GM12878 (cell line): ENCODE results near the gene TRIM47. TPM values are rescaled to one million over a fixed set of nuclear protein-coding genes. Genes with fewer than 3 reads are reported as not detected.

ENCODE experiments used
- ATAC-seq: fragments of 200-7000 bp; cut with Tn5 transposase; 3 replicates; pipeline ENCODE4 v1.9.1; 2020; ENCODE audit warnings: mild to moderate bottlenecking, moderate library complexity
- BruUV-seq: library from RNA; stranded (reverse); fragments of 400-500 nt; replicated peaks from 2 replicates; lab custom pipeline; 2021; lab: Mats Ljungman, UMichigan
- CTCF ChIA-PET: fragments of 300-600 bp; sonication (Branson Sonifier 250); formaldehyde crosslinking; extraction: SDS; loops from one replicate; lab custom pipeline; 2021; ENCODE audit warnings: inconsistent platforms; lab: Yijun Ruan, JAX
- POLR2A ChIA-PET: fragments of 350-600 bp; formaldehyde crosslinking; extraction: SDS; loops from one replicate; lab custom pipeline; 2021; ENCODE audit warnings: inconsistent platforms; lab: Charles Lee
- RAD21 ChIA-PET: fragments of 300-600 bp; sonication (Branson Sonifier 250); formaldehyde crosslinking; loops from one replicate; lab custom pipeline; 2023; ENCODE audit warnings: antibody characterized with exemption; ENCODE audit not compliant: unreplicated experiment; lab: Charles Lee
- SMC1A ChIA-PET: fragments of 300-600 bp; sonication (Branson Sonifier 250); formaldehyde crosslinking; loops from one replicate; lab custom pipeline; 2023; ENCODE audit not compliant: unreplicated experiment, uncharacterized antibody; lab: Charles Lee
- DNase-seq: peaks from one replicate; pipeline ENCODE4 v3.0.0-alpha.2; 2011; ENCODE audit warnings: low read depth, low spot score
- FAIRE-seq: peaks from 3 replicates; lab custom pipeline; 2011; peaks lifted over from hg19 to GRCh38; lab: Jason Lieb, UNC
- H2AFZ ChIP-seq: 2 replicates; pipeline ENCODE4 v1.6.0; 2011; ENCODE audit warnings: low read depth, low read length, control low read depth; ENCODE audit not compliant: control insufficient read depth
- H3K27ac ChIP-seq: 2 replicates; pipeline ENCODE4 v1.5.1; 2011; ENCODE audit warnings: control low read depth; ENCODE audit not compliant: control insufficient read depth, insufficient read depth
- H3K27me3 ChIP-seq, 2 experiments: replicated peaks in 1 of 2; 2 replicates each; pipeline versions ENCODE4 v1.6.0 to v1.6.1; 2011; ENCODE audit warnings: low read length in 1 of 2; ENCODE audit not compliant: control insufficient read depth in 2 of 2, insufficient read depth in 2 of 2
- H3K36me3 ChIP-seq, 2 experiments: 2 replicates each; pipeline ENCODE4 v1.5.1; 2011; ENCODE audit warnings: low read length in 1 of 2; ENCODE audit not compliant: control insufficient read depth in 2 of 2, insufficient read depth in 2 of 2
- H3K4me1 ChIP-seq: 2 replicates; pipeline ENCODE4 v1.6.1; 2011; ENCODE audit warnings: mild to moderate bottlenecking, low read length, moderate library complexity, mixed read lengths; ENCODE audit not compliant: control insufficient read depth, insufficient read depth
- H3K4me2 ChIP-seq: 2 replicates; pipeline ENCODE4 v1.6.0; 2011; ENCODE audit warnings: control low read depth; ENCODE audit not compliant: control insufficient read depth, insufficient read depth
- H3K4me3 ChIP-seq: fragments of 200-600 bp; sonication (generic); 2 replicates; pipeline ENCODE4 v1.5.1; 2016
- H3K79me2 ChIP-seq: 2 replicates; pipeline ENCODE4 v1.6.0; 2011; ENCODE audit warnings: low read length; ENCODE audit not compliant: control insufficient read depth, insufficient read depth
- H3K9ac ChIP-seq: 2 replicates; pipeline ENCODE4 v1.8.0; 2011; ENCODE audit warnings: low read length, control low read depth, mixed read lengths; ENCODE audit not compliant: control insufficient read depth, insufficient read depth
- H3K9me3 ChIP-seq: replicated peaks from 3 replicates; pipeline ENCODE4 v1.5.1; 2011; ENCODE audit warnings: mild to moderate bottlenecking, low read length; ENCODE audit not compliant: control insufficient read depth, insufficient read depth
- H4K20me1 ChIP-seq: 2 replicates; pipeline ENCODE4 v1.6.0; 2011; ENCODE audit not compliant: control insufficient read depth, insufficient read depth
- ATF7 ChIP-seq: fragments of 450-650 bp; IDR thresholded peaks from 2 replicates; pipeline ENCODE4 v1.6.1; 2016; ENCODE audit warnings: low read depth, mild to moderate bottlenecking
- CREM ChIP-seq: IDR thresholded peaks from 2 replicates; pipeline ENCODE4 v1.6.1; 2014; ENCODE audit warnings: antibody characterized with exemption, low read depth
- EED ChIP-seq: sonication (generic); IDR thresholded peaks from 2 replicates; pipeline ENCODE4 v1.6.1; 2016; ENCODE audit warnings: antibody characterized with exemption, low read depth
- FOXM1 ChIP-seq: IDR thresholded peaks from 2 replicates; pipeline ENCODE4 v1.6.1; 2012; ENCODE audit warnings: low read depth, mild to moderate bottlenecking, inconsistent platforms, low read length, moderate library complexity
- NFXL1 ChIP-seq: fragments of 450-650 bp; IDR thresholded peaks from 2 replicates; pipeline ENCODE4 v1.6.1; 2017; ENCODE audit warnings: antibody characterized with exemption, mild to moderate bottlenecking, borderline replicate concordance
- NR2C1 ChIP-seq: fragments of 450-650 bp; IDR thresholded peaks from 2 replicates; pipeline ENCODE4 v1.6.1; 2017; ENCODE audit warnings: antibody characterized with exemption, mild to moderate bottlenecking, moderate library complexity
- POLR2AphosphoS2 ChIP-seq: IDR thresholded peaks from 2 replicates; pipeline ENCODE4 v1.6.1; 2011; ENCODE audit warnings: low read depth, mild to moderate bottlenecking, low read length, improper control_type of control experiment, moderate library complexity
- TCF12 ChIP-seq: IDR thresholded peaks from 2 replicates; pipeline ENCODE4 v1.6.1; 2011; ENCODE audit warnings: low read depth, mild to moderate bottlenecking, low read length
- WRNIP1 ChIP-seq: IDR thresholded peaks from 2 replicates; pipeline ENCODE4 v1.6.1; 2011; ENCODE audit warnings: low read depth, low read length, improper control_type of control experiment, borderline replicate concordance
- WGBS: methylation state at CpG from one replicate; pipeline ENCODE4 v1.1.6; 2016; ENCODE audit warnings: low lambda C conversion rate; ENCODE audit not compliant: insufficient replicate concordance, insufficient coverage; ENCODE audit errors: missing lambda C conversion rate; 5-methylcytosine and 5-hydroxymethylcytosine counted together
- in situ Hi-C: fragments of 300-500 bp; cut with MboI; formaldehyde crosslinking; loops from 9 replicates; pipeline ENCODE4 v1.14.3; 2018; ENCODE audit warnings: mixed read lengths
- intact Hi-C: fragments of 100-400 bp; cut with micrococcal nuclease; formaldehyde crosslinking; loops from one replicate; pipeline ENCODE4 v1.14.2; 2022; ENCODE audit not compliant: unreplicated experiment
- polyA plus RNA-seq, 11 experiments: library from polyadenylated mRNA; depleted of rRNA in 4 of 11; unstranded in 6 of 11; stranded (reverse) in 5 of 11; fragments of >200 nt; fragmentation: Nextera tagmentation in 4 of 11; fragmentation: Illumina TruSeq in 1 of 11; extraction: Ambion mirVana in 4 of 11; extraction: Trizol in 1 of 11; gene quantifications; 1 replicate in 1 of 11; 2 replicates in 10 of 11; pipeline versions ENCODE4 v1.2.1 to v1.2.3, GENCODE V29; 2011 to 2016; ENCODE audit warnings: inconsistent platforms in 2 of 11, missing spikeins in 2 of 11, low read depth in 1 of 11
- total RNA-seq, 4 experiments: library from RNA; depleted of rRNA in 3 of 4; stranded (reverse); fragments of >200 nt in 3 of 4; fragmentation: Illumina TruSeq in 1 of 4; extraction: Trizol in 1 of 4; gene quantifications; 2 replicates each; pipeline versions ENCODE4 v1.2.1 to v1.2.3, GENCODE V29; 2013 to 2021
- TF ChIP-seq, protein P1 (sequence below): IDR thresholded peaks from 2 replicates; pipeline ENCODE4 v1.6.1; 2011; ENCODE audit warnings: low read depth, low read length, improper control_type of control experiment, borderline replicate concordance
- TF ChIP-seq, protein P2 (sequence below): fragments of 450-650 bp; IDR thresholded peaks from 2 replicates; pipeline ENCODE4 v1.6.1; 2017; ENCODE audit warnings: mild to moderate bottlenecking, low read depth, inconsistent platforms; ENCODE audit not compliant: poor library complexity, severe bottlenecking

The TRIM47 gene
- total and polyA plus RNA-seq, 10 of the 15 experiments (the other 5 are each of a cell fraction or from before 2014, with no cell fraction given): 0.35 to 9.7 (median 5.3) TPM

DNA sequence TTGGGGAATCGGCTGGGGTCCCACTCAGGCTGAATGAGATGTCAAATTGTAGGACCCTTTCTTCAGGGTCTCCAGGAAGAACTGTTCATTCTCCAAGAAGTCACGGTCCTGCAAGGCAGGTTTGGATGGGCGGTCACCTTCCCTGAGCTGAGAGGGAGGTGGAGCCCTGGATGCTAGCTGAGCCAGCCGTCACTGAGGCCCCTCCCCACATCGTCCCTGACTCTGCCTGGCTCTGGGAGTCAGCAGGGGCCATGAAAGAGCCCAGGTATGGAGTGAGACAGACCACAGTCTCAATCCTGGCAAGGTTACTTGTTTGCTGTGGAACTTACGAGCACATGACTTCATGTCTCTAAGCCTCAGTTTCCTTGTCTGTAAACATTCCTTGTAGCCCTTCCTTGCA is 32.3 kb upstream of the TRIM47 start:
- in situ Hi-C loops: no loop called here
- FAIRE-seq: no peak
- ChIA-PET RAD21 (interaction anchor here (1.6 to 2.3 kb wide), 3 partner anchors 93 to 103 kb away, joined by 4 to 6 read pairs (median 4); no protein-coding TSS in a partner anchor), SMC1A (interaction anchor here (1.4 kb wide), 1 partner anchor 17 kb away, joined by 5 read pairs; no protein-coding TSS in a partner anchor)
- Histone ChIP-seq H3K9me3 (no peaks in the 10 kb centered on the region), H3K4me3 (no peak overlapping the region), H2AFZ (no peak overlapping the region), H3K27me3 (no peaks in the 10 kb centered on the region), H3K4me2 (no peak overlapping the region), H3K79me2 (no peaks in the 10 kb centered on the region), H3K9ac (no peak overlapping the region), H4K20me1 (no peaks in the 10 kb centered on the region)
- no TSS peak for BruUV-seq
- ATAC-seq: no peak
- TF ChIP-seq EED: no peak
- TF ChIP-seq ATF7: no peak
- no peak for TF ChIP-seq FOXM1
- no peak for TF ChIP-seq WRNIP1
- TF ChIP-seq, all 136 proteins: peak for 0
- ChIA-PET CTCF (interaction anchor here (1.0 to 1.8 kb wide), 5 partner anchors 16 to 99 kb away, joined by 3 to 9 read pairs (median 5); no protein-coding TSS in a partner anchor), POLR2A (no interaction called here)
- no peaks in the 10 kb centered on the region for H3K36me3 ChIP-seq
- no peak overlapping the region for H3K27ac ChIP-seq
- DNase-seq: no peak
- intact Hi-C loops: no loop called here
- no peaks in the 10 kb centered on the region for H3K4me1 ChIP-seq
- 65% methylated on average over 6 of the region's 6 CpGs for WGBS

DNA sequence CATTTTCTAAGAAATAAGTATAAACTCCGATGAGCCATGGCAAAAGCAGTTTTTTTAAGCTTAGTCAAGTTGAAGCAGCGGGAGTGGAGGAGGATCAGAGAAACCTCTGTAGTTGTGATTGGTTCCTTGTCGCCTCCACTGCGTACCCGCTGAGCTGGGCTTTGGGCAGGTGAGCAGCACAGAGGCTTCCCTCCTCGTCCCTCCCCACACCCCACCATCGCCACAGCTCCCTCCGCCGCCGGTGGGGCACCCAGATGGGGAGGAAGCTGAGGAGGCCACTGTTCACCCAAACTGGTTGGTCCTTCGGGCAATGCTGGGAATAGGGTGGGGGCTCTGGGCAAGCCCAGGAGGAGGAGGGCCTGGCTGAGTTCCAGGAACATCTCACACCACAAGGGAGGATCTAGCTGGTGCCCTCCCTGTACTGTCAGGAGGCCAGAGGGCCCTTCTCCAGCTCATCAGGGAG is 31.5 kb upstream of the TRIM47 start:
- ChIA-PET CTCF (interaction anchor here (1.0 to 1.8 kb wide), 4 partner anchors 93 to 104 kb away, joined by 3 to 9 read pairs (median 5); no protein-coding TSS in a partner anchor), RAD21 (interaction anchor here (1.6 to 2.3 kb wide), 3 partner anchors 93 to 104 kb away, joined by 4 to 6 read pairs (median 4); no protein-coding TSS in a partner anchor), POLR2A (no interaction called here), SMC1A (interaction anchor here (0.9 to 1.1 kb wide), 4 partner anchors 87 to 197 kb away, joined by 3 to 5 read pairs (median 3); no protein-coding TSS in a partner anchor)
- no TSS peak for BruUV-seq
- H2AFZ ChIP-seq: no peak overlapping the region
- DNase-seq (no peak), ATAC-seq (no peak), FAIRE-seq (no peak)
- no peak overlapping the region for H3K9ac ChIP-seq
- H3K4me3 ChIP-seq: no peak overlapping the region
- no peak for TF ChIP-seq POLR2AphosphoS2
- TF ChIP-seq NFXL1: no peak
- TF ChIP-seq, protein P1, sequence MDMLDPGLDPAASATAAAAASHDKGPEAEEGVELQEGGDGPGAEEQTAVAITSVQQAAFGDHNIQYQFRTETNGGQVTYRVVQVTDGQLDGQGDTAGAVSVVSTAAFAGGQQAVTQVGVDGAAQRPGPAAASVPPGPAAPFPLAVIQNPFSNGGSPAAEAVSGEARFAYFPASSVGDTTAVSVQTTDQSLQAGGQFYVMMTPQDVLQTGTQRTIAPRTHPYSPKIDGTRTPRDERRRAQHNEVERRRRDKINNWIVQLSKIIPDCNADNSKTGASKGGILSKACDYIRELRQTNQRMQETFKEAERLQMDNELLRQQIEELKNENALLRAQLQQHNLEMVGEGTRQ: no peak
- TF ChIP-seq TCF12: no peak
- TF ChIP-seq, protein P2, sequence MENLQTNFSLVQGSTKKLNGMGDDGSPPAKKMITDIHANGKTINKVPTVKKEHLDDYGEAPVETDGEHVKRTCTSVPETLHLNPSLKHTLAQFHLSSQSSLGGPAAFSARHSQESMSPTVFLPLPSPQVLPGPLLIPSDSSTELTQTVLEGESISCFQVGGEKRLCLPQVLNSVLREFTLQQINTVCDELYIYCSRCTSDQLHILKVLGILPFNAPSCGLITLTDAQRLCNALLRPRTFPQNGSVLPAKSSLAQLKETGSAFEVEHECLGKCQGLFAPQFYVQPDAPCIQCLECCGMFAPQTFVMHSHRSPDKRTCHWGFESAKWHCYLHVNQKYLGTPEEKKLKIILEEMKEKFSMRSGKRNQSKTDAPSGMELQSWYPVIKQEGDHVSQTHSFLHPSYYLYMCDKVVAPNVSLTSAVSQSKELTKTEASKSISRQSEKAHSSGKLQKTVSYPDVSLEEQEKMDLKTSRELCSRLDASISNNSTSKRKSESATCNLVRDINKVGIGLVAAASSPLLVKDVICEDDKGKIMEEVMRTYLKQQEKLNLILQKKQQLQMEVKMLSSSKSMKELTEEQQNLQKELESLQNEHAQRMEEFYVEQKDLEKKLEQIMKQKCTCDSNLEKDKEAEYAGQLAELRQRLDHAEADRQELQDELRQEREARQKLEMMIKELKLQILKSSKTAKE: no peak
- no peak for TF ChIP-seq NR2C1
- TF ChIP-seq CREM: no peak
- H3K4me1 ChIP-seq: no peaks in the 10 kb centered on the region
- no peaks in the 10 kb centered on the region for H3K36me3 ChIP-seq
- H3K79me2 ChIP-seq: no peaks in the 10 kb centered on the region
- H3K27ac ChIP-seq: no peak overlapping the region
- H3K27me3 ChIP-seq: no peaks in the 10 kb centered on the region
- intact Hi-C loops: no loop called here
- H3K4me2 ChIP-seq: no peak overlapping the region
- WGBS: 78% methylated on average over 11 of the region's 11 CpGs
- in situ Hi-C loops: loop anchor here (5.0 kb wide), 1 partner anchor 97 kb away; no protein-coding TSS in a partner anchor
- no peaks in the 10 kb centered on the region for H4K20me1 ChIP-seq
- H3K9me3 ChIP-seq: no peaks in the 10 kb centered on the region
